ENCODE measurements around the gene TASOR2. TPM values are rescaled to one million over a fixed set of nuclear protein-coding genes. Genes with fewer than 3 reads are reported as not detected.

Gene TASOR2
- total RNA-seq, 1 donor: 97.4 TPM

DNA sequence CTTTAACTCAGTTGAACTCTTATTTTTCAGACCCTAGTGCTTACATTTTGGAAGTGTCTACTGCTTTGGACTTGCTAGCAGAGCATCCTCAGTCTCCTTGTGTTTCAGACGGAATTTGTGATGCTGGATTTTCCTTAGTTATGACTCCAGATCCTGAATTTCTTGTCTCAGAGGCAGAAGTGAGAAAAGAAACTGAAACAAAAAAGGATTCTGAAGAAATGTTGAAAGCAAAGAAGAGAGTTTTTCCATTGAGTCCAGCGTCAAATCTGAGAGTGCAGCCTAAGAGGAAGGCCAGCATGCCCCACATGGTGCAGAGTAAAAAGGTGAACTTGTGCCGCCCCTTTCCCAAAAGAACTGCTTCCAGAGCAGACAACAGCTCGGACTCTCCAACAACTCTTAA is 46.1 kb downstream of the TASOR2 start:
- H3K36me3 ChIP-seq (ENCODE audit: insufficient read depth, low read length): peaks cover 50% of the 10 kb centered on the region
- no peaks in the 10 kb centered on the region for H3K4me1 ChIP-seq (ENCODE audit: insufficient read depth, low read length)
- no peaks in the 10 kb centered on the region for H3K9me3 ChIP-seq (ENCODE audit: low read depth, low read length)
- DNase-seq (ENCODE audit: insufficient read length, low spot score, missing footprints): no peak
- H3K4me2 ChIP-seq (ENCODE audit: insufficient read depth, low read length): no peak overlapping the region
- no peaks in the 10 kb centered on the region for H3K27me3 ChIP-seq (ENCODE audit: insufficient read depth, low read length)
- no peak overlapping the region for H3K4me3 ChIP-seq (ENCODE audit: insufficient read depth, low read length)
- no peak overlapping the region for H3K27ac ChIP-seq (ENCODE audit: low read depth, low read length)
- peaks cover 18% of the 10 kb centered on the region for H3K79me2 ChIP-seq (ENCODE audit: insufficient read depth, low read length)
- TF ChIP-seq, protein P1, sequence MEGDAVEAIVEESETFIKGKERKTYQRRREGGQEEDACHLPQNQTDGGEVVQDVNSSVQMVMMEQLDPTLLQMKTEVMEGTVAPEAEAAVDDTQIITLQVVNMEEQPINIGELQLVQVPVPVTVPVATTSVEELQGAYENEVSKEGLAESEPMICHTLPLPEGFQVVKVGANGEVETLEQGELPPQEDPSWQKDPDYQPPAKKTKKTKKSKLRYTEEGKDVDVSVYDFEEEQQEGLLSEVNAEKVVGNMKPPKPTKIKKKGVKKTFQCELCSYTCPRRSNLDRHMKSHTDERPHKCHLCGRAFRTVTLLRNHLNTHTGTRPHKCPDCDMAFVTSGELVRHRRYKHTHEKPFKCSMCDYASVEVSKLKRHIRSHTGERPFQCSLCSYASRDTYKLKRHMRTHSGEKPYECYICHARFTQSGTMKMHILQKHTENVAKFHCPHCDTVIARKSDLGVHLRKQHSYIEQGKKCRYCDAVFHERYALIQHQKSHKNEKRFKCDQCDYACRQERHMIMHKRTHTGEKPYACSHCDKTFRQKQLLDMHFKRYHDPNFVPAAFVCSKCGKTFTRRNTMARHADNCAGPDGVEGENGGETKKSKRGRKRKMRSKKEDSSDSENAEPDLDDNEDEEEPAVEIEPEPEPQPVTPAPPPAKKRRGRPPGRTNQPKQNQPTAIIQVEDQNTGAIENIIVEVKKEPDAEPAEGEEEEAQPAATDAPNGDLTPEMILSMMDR (IDR thresholded peaks at IDR 0.05; ENCODE audit: extremely low read depth, low read depth, low read length): no peak
- H4K20me1 ChIP-seq (ENCODE audit: insufficient read depth, low read length): no peaks in the 10 kb centered on the region
- no peak overlapping the region for H2AFZ ChIP-seq (ENCODE audit: low read length)

DNA sequence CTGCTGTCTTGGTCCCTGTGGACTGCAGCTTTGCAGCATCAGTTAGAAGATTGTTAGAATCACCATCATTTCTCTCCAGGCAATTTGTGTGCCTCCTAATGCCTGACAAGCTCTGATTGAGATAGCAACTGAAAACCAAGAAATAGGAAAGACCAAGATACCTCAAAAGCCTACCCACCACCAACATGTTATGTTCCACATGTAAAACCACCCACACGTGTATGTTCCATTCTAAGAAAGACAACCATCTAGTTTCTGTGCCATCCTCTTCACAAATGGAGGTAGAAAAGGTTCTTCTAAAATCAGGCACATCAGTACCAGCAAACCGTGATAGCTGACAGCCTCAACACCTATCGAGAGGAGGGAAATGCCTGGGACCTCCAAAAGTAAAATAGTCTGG is 46.9 kb downstream of the TASOR2 start:
- Histone ChIP-seq H2AFZ (ENCODE audit: low read length) (no peak overlapping the region), H3K27ac (ENCODE audit: low read depth, low read length) (no peak overlapping the region), H3K36me3 (ENCODE audit: insufficient read depth, low read length) (peaks cover 49% of the 10 kb centered on the region), H3K27me3 (ENCODE audit: insufficient read depth, low read length) (no peaks in the 10 kb centered on the region), H3K4me3 (ENCODE audit: insufficient read depth, low read length) (no peak overlapping the region), H4K20me1 (ENCODE audit: insufficient read depth, low read length) (no peaks in the 10 kb centered on the region), H3K4me2 (ENCODE audit: insufficient read depth, low read length) (no peak overlapping the region), H3K9me3 (ENCODE audit: low read depth, low read length) (no peaks in the 10 kb centered on the region), H3K79me2 (ENCODE audit: insufficient read depth, low read length) (peaks cover 18% of the 10 kb centered on the region), H3K4me1 (ENCODE audit: insufficient read depth, low read length) (no peaks in the 10 kb centered on the region)
- TF ChIP-seq, protein P1 (IDR thresholded peaks at IDR 0.05; ENCODE audit: extremely low read depth, low read depth, low read length): no peak
- no peak for DNase-seq (ENCODE audit: insufficient read length, low spot score, missing footprints)

DNA sequence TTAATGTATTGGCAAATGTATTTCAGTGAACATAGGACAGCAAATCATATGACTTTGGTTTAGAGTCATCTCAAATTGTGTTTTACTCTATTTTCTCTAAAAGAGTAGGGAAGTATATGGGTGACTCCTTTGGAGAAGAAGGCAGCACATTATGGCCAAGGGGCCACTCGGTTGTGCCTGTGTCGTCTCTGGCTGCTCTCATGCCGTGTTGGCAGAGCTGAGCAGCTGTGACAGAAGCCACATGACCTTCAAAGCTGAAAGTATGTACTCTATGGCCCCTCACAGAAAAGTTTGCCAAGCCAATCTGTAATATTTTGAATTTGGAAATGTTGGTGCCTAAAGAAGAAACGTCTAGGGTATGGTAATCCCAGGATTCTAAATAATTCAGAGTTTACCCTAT is 47.5 kb downstream of the TASOR2 start:
- H2AFZ ChIP-seq (ENCODE audit: low read length): no peak overlapping the region
- no peaks in the 10 kb centered on the region for H3K4me1 ChIP-seq (ENCODE audit: insufficient read depth, low read length)
- no peak for DNase-seq (ENCODE audit: insufficient read length, low spot score, missing footprints)
- peaks cover 45% of the 10 kb centered on the region for H3K36me3 ChIP-seq (ENCODE audit: insufficient read depth, low read length)
- no peak overlapping the region for H3K27ac ChIP-seq (ENCODE audit: low read depth, low read length)
- no peaks in the 10 kb centered on the region for H3K9me3 ChIP-seq (ENCODE audit: low read depth, low read length)
- H3K27me3 ChIP-seq (ENCODE audit: insufficient read depth, low read length): no peaks in the 10 kb centered on the region
- H3K4me2 ChIP-seq (ENCODE audit: insufficient read depth, low read length): no peak overlapping the region
- H3K4me3 ChIP-seq (ENCODE audit: insufficient read depth, low read length): no peak overlapping the region
- H4K20me1 ChIP-seq (ENCODE audit: insufficient read depth, low read length): no peaks in the 10 kb centered on the region
- TF ChIP-seq, protein P1 (IDR thresholded peaks at IDR 0.05; ENCODE audit: extremely low read depth, low read depth, low read length): no peak
- H3K79me2 ChIP-seq (ENCODE audit: insufficient read depth, low read length): peaks cover 18% of the 10 kb centered on the region

Other genes starting within 250 kb of the TASOR2 start
- not detected in 2 replicates for gene CALML5, start 185.3 kb upstream of the TASOR2 start, total RNA-seq
- gene CALML3, start 159.9 kb upstream of the TASOR2 start, total RNA-seq: not detected in 2 replicates
- gene ASB13, start 18.2 kb upstream of the TASOR2 start, total RNA-seq: 14.8 and 16.2 TPM in 2 replicates
- gene GDI2, start 128.6 kb downstream of the TASOR2 start, total RNA-seq: 684 and 730 TPM in 2 replicates
- 7.2 and 9.4 TPM in 2 replicates for gene ANKRD16, start 205.1 kb downstream of the TASOR2 start, total RNA-seq
- gene FBH1, start 205.4 kb downstream of the TASOR2 start, total RNA-seq: 80.2 and 93.7 TPM in 2 replicates